IPS DF 4.7 (cell line): Measurements from ENCODE around the gene RAP1GAP.

Experiments used
- DNase-seq: peaks from one replicate; pipeline ENCODE4 v3.0.0-alpha.2; 2013; ENCODE audit warnings: low spot score; ENCODE audit errors: extremely low read depth

Gene RAP1GAP

DNA sequence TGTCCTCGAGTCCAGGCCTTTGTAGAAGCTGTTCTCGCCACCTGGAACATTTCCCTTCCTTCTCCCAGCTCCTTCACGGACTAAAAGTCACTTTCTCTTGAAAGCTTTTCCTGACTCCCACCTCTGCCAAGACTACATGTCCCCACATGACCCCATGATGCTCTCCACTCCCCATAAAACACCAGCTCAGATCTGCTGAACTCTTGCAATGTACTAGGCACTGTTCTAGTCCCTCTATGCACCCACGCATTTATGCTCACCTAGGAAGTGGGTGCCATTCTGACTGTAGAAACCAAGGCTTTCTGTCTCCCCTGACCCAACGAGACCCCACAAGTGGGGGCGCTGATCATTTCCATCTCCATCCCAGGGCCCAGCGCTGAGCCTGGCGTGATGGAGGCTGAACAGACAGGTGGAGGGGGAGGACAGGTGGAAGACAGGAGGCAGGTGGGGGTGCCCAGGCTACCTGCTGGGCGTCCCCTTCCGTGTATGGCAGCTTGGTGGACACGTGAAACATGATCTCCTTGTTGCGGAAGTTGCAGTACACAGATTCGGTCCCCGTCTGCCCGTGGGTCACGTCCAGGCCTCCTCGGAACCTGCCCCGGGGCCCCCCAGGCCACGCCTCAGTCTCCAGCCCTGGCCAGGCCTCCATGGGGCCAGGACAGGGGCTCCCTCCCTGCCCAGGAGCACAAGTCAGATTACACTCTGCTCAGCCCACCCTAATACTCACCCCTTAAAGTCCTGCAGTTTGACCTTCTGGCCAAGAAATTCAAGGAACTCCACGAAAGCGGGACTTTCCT is 58.0 kb downstream of the RAP1GAP start:
- DNase-seq: no peak

DNA sequence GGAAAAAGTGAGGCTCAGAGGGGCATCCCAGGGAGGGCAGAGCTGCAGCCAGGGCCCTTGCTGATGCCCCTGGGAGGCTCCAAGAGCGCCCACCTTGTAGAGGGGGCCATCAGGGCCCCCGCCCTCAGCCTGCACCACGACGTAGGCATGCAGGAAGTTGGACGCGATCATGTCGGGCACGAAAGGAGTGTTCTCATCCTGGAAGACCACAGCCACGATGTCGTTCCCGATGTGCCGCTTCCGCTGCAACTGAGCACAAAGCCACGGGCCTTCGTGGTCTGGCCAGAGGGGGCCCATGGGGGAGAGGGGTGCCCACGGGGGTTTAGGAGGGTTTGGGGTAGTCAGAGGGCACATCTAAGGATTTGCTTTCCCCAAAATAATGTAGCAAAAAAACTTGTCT is 59.1 kb downstream of the RAP1GAP start:
- no peak for DNase-seq

DNA sequence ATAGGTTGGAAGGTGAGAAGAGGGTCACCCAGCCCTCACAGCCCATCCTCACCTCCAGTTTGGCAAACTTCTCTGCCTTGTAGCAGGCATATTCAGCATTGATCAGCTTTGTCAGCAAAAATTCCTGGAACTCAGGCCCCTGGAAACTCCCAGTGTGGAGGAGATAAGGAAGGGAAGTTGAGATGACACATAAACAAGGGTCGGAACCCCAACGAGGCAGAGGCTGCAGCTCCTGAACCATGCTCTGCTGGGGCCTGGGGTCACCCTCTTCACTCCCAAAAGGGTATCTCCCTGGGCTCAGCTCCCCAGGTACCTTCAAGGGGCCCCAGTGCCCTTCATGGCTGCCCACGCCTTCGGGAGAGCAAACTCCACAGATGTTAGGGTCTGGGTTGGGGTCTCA is 60.4 kb downstream of the RAP1GAP start:
- no peak for DNase-seq

DNA sequence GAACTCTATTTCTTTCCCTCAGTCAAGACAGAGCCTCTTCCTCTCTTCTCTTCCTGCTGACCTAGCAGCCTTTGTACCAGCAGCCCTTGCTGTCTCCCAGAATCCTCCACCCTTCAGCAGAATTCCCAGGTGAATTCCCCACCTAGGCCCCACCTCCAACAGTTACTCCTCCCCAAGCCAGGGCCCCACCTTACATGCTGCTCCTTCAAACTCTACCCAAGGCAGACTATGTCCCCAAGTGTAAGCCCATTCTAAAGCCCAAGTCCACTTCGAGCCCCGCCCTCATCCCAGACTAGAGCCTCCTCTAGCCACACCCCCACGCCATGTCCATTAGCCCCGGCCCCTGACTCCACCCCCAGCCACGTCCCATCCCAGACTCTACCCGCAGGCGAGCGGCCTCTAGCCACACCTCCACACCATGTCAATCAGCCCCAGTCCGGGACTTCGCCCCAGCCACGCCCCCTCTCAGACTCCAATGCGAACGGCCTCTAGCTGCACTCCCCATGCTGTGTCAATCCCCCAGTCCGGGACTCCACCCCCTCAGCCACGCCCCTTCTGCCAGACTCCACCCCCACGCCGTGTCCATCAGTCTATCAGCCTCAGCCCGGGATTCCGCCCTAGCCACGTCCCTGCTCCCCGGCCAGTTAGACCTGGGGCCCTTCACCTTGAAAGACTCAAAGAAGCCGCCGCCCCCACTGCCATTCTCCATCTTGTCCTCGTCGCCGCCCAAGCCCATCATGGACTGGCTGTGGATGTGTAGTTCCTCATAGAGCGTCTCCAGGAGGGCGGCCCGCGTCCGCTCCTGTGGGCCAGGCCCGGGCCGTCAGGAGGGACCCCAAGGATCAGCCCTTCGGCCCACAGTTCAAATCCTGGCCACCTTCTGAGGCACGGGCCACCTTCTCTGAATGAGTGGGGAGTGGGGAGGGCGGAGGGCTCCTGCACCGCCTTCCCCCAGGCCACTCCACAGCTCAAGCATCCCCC is 61.3 kb downstream of the RAP1GAP start:
- peak; percentile 96 for DNase-seq

DNA sequence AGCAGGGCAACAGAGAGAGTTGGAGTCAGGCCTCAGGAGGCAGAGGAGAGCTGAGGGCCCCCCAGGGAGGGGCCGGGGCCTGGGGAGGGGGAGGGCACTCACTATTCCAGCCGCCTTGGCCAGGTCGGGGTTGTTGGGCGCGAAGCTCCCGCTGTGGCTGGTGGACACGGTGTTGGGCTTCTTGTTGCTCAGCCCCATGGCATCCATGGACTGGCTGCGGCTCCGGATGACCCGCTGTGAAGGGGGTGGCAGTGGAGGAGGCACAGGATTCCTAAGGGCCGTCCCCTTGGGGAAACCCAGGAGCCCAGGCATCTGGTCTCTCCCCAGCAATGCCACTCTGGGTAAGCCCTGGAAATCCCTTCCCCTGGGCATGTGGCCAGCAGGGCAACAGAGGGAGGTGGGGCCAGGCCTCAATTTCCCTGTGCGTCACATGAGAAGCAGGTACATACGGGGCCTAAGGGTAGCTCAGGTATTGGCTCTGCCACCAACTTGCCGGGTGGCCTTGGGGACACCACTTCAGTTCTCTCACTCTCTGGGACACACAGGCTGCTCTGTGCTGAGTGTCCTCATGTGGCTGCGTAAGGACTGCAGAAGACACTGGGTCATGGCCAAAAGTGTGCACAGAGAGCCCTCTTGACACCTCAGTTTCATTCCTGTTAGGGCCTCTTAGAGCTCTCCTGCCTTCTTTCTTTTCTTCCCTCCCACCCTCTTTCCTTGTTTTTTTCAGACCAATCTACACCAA is 63.0 kb downstream of the RAP1GAP start:
- DNase-seq: no peak

DNA sequence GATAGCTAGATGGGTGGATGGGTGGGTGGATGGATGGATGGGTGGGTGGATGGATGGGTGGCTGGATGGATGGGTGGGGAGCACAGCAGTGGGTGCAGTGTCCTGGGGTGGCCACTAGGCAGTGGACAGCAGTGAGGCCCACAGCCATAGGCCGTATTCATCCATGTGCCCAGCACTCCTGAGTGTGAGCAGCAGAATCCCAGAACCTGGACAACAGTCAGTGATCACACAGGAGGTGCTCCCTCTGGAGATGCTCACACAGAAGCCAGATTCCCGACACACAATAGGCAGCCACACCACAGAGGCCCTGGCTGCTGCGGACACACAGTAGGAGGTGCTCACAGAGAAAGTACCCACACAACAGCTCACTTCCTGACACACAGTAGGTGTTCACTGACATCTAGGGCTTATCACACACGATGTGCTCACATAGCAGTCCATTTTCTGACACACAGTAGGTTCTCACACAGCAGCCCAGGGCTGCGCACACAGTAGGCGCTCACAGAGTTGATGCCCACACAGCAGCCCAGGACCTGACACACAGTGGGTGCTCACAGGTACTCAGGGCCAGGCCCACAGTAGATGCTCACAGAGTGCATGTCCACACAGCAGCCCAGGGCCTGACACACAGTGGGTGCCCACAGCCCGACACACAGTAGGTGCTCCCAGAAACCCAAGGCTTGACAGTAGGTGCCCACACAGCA is 64.0 kb downstream of the RAP1GAP start:
- DNase-seq: no peak

DNA sequence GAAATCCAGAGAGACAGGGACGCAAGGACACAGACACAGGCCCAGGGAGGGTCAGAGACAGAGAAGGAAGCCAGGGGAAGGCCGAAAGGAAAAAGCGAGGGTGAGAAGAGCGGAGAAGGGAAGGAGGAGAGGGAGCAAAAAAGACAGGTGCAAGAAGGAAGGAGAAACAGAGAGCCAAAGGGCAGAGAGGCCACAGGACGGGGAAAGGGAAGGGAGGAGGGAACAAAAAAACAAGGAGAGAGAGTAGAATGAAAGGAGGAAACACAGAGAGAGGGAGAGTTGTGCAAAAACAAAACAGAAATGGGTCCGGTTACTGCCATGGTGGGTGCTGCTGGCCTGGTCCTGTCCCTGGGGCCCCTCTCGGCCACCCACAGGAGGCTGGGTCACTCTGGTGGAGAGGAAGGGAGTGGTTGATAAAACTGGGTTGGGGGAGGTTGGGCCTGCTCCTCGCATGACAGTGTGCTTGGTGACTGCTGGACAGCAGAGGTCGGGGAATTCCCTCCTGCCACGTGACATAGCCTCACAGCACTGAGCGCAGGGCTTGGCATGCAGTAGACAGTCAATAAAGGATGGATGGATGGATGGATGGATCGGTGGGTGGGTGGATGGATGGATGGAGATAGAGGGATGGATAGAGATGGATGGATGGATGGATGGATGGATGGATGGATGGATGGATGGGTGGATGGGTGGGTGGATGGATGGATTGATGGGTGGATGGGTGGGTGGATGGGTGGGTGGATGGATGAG is 64.8 kb downstream of the RAP1GAP start:
- no peak for DNase-seq

DNA sequence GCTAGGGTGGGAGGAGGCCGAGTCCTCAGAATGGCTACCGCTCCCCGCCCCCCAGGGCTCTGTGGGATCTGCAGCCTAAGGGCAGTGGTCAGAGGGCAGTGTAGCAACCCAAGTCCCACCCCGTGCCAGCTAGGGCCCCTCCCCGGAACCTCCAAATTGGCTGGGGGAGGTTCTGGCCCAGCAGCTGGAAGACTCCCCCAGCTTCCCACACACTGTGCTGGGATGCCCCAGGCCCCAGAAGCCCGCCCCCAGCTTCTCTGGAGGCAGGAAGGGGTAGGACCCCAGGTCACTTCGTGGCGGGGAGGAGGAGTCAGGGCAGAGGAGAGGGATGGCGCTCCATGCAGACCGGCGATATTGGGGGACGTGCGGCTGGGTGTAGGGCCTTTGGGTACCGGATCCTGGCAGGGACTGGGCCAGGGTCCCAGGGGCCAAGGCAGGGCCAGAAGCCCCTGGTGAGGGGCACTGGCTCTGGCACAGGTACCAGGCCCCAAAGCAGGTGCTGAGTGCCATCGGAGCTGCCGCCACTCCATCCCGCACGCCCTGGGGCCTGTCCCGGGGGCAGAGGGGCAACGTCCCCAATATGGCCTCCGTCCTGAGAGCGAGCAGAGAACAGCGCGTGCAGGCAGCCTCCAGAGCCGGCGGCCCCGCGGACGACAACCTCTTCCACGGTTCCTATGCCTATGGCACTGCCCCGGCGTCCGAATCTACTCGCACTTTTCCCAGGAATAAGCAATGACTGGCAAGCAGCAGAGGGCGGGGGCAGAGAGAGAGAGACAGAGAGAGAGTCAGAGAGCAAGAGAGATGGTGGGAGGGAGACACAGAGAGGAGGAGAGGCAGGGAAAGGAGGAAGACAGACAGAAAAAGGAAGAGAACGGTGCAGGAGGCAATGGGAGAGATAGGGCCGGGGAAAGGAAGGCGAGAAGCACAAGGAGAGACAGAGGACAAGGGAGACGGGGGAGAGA is 65.7 kb downstream of the RAP1GAP start:
- DNase-seq: no peak

DNA sequence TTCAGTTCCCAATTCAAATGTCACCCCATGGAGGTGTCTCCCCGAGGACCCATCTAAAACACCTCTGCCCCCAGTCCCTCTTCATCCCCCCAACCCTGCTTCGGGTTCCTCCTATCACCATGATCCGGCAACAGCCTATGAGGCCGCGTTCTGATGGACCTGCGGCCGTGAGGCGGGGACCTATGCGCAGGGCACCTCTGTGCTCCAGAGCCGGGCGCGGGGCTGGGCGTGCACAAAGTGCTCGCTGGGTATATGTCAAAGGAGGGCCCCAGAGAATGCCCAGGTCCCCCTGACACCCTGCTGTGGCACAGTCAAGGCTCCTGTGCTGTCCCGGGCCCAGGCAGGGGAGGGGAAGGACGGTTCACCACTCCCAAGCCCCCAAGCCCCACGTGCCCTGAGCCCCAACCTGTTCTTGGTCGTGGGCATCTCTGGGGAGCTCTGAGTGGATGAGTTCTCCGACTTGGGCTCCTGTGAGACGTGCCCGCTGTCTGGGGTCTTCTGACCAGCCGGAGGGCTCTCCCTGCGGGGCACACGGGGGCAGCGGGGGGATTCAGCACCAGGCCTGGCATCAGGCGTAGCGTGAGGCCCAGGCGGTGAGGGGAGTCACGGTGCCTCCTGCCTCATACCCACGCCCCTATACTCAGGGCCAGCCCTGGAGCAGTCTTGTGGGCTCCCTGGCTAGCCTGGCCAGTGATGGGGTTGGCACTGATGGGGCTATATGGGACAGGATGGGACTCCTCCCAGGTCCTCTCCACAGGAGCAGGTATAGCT is 67.7 kb downstream of the RAP1GAP start:
- DNase-seq: no peak

DNA sequence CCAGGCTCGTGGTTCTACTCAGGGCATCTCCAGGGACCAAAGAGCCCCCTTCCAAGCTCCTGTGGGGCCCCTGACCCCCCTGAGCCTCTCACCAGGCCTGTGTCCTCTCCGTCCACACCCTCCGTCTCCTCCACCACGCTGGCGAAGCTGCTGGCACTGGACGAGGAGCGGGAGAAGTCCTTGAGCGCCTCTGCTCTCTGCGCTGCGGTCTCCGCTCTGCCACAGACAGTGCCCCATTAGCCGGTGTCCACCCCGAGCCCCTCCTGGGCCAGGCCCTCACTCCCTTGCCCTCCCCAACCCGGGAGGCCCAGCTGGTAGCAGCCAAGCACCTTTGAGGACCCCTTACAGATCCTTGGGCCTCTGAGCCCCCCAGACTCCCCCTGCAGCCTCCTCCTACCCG is 69.8 kb downstream of the RAP1GAP start:
- no peak for DNase-seq

DNA sequence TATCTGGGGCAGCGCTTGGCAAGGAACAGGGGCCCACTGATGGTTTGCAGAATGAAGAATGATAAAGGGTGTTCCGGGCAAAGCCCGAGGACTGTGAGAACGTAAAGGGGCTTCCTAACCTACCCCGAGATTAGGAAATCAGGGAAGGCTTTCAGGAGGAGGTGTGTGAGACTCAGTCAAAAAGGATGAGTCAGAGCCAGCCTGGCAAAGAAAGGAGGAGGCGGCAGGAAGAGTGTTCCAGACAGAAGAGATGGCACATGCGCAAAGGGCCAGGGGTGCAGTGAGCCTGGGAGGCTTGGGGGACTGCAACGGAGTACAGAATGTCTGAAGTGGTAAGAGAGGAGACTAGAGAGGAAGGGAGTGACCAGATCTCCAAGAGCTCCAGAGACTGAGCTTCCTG is 70.3 kb downstream of the RAP1GAP start:
- DNase-seq: no peak

DNA sequence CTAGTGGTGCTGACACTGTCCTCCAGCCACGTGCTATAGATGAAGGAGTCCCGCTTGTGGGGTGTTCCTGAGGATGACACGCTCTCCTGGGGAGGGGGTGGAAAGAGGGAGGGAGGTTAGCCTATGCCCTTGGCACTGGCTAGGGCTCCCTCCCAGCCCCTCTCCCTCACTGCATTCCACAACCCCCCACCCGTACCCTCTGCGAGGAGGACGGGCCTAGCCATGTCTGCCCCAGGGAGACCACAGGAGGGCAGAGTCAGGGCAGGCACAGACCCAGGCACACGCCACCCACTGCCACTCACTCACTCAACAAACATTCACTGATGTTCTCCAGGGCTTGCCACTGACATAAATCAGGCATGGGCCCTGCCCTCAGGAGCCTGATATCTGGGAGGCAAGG is 70.7 kb downstream of the RAP1GAP start:
- no peak for DNase-seq

DNA sequence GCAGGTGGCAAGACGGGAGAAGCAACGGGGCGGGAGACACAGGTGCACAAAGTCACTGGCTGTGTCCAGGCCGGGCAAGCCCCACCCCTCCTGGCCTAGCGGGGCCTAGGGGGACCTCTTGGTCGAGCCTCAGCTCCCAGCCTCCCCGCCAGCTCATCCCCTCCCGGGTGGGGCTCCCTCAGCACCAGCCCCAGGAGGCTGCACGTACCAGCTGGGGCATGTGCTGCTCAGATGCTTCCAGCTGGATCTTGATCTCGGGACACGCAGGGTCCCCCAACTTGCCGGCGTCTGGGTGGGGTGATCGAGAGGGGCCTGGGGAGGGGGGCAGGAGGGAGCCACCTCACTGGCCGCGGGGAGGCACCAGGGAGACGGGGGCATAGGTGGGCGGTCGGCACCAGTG is 71.4 kb downstream of the RAP1GAP start:
- no peak for DNase-seq

DNA sequence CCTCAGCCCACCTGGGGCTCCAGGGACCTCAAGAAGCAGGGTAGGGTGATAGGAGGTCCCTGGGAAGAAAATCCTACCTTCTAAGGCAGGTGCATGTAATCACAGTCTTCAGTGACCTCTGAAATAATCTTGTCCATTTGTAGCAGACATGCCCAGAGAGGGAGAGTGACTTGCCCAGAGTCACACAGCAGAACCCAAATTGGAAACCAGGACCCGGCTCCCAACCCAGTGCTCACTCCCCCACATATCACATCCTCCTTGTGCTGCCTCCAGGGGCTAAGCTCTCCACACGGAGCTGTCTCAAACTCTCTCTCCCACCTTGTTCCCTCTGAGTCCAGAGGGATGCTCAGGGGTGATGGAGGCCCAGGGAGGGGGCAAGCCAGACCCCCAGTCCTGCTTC is 72.5 kb downstream of the RAP1GAP start:
- DNase-seq: no peak

DNA sequence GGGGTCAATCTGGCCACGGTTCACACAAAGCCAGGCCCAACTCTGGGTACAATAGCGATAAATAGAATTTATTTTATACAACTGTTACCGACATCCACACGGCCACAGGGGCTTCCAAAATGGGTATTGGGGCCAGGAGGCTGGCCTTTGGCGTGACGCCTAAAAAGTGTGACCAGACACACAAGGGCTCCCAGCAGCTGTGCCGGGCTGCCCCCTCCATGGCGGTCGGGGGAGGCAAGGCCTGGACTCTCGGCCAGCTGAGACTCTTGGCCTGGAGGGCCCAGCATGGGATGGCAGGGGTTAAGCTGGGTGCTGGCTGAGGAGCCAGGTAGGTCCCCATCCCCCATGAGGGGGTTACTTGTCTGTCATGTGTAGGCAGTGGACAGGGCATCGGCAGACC is 73.0 kb downstream of the RAP1GAP start:
- no peak for DNase-seq

DNA sequence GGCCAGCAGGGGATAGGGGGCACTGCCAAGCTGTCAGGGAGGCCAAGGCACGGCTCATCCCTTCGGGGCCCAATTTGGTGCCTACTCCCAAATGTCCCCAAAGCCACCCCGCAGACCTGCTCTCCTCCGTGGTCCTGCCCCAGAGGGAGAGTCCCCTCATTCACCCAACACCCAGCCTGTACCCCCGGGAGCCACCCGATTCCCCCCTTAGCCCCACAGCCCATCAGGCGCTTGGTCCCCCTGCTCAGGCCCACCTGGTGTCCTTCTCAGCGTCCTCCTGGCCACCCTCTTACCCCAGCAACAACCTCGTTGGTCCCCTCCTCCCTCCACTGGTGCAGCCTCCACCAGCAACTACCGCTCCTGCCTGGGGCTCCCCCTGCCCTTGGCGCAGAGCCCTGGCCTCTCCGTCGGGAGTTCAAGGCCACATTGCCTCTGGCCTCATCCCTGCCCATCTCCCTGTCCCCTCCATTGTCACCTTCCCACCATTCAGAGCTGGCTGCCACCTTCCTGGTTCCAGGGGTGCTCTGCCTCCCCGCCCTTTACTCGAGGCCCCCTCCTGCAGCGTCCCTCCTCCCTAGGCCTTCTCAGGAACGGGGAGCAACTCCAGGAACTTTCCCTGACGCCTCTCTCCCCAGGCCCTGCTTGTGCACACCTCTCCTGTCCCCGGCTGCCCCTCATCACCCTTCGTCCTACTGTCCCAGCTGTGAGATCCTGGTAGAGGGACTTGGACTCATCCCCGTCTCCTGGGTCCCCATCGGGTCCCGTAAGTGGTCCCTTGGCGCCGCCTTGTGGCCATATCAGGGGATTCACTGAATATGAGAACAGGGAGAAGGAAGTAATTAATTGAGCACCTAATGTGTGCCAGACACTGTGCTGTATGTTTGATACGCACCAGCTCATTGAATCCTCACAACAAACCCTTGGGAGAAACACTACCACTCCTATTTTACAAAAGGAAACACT is 73.9 kb downstream of the RAP1GAP start:
- DNase-seq: no peak

DNA sequence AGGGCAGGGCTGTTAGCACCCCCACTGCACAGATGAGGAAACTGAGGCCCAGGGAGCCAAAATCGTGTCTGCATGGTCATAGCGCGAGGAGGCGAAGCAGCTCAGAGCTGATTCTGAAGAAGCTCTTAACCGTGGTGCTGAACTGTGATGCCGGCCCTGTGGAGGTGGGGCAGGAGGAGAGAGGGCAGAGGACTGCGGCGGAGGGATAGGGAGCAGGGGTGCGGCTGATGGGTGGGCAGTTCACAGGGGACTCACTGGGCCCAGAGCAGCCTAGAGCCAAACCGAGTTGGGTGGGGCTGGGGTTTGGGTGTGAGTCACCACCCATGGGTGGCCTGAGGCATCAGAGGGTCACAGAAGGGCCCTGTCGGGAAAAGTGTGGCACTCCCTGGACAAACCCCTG is 74.7 kb downstream of the RAP1GAP start:
- no peak for DNase-seq
